Measurements from ENCODE around the gene TNFRSF19. TPM values are rescaled to one million over a fixed set of nuclear protein-coding genes. Genes with fewer than 3 reads are reported as not detected.

Gene TNFRSF19
- total RNA-seq, 2 experiments from 2014 or later = not detected

- Histone ChIP-seq H3K27ac (ENCODE audit: low read depth, low read length, poor library complexity, severe bottlenecking) (no peak overlapping the region), H3K9me3 (ENCODE audit: low read length) (no peaks in the 10 kb centered on the region), H2AFZ (ENCODE audit: low read length) (no peak overlapping the region), H3K4me3 (ENCODE audit: low read depth, low read length, poor library complexity, severe bottlenecking) (no peak overlapping the region), H3K4me1 (ENCODE audit: insufficient read depth, low read length, poor library complexity, severe bottlenecking) (no peaks in the 10 kb centered on the region), H3K36me3 (ENCODE audit: insufficient read depth, low read length) (no peaks in the 10 kb centered on the region), H4K20me1 (ENCODE audit: insufficient read depth, low read length) (no peaks in the 10 kb centered on the region), H3K4me2 (ENCODE audit: low read length) (no peak overlapping the region), H3K9me2 (ENCODE audit: insufficient read depth, low read length) (no peaks in the 10 kb centered on the region), H3K79me2 (ENCODE audit: insufficient read depth, low read depth, low read length) (no peaks in the 10 kb centered on the region)
- POLR2A ChIA-PET = no interaction called here
- TF ChIP-seq EZH2phosphoT487 (IDR thresholded peaks at IDR 0.05; ENCODE audit: borderline replicate concordance, low read depth, low read length) (no peak), CTCF (conservative IDR thresholded peaks at IDR 0.05; ENCODE audit: low read length) (no peak)
- intact Hi-C loops (cut with micrococcal nuclease; ENCODE audit: unreplicated experiment) = no loop called here
- no TSS peak for BruUV-seq (replicated peaks)
- CTCF ChIA-PET (ENCODE audit: unreplicated experiment) = no interaction called here
- DNase-seq (ENCODE audit: low spot score) = no peak
Observed at GRCh38 chr13:23639674-23640073, 69.5 kb downstream of the TNFRSF19 start.

DNA sequence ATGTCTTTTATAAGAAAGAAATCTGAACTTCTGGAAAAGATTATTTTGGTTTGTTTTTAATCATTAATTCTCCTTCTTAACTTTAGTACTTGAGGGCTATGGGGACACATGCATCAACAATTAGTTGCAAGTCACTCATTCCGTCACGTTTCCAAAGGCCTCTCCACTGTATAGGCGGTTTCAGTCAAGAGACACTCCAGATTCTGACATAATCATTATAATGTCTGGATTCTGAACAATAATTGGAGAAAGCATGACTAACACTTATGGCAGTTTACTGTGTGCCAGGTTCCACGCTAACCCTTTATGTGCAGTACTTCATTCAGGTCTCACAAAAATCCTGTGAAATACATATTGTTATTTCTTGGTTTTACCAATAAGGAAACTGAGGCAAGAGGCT, 71.9 kb downstream of the TNFRSF19 start:
- H3K27ac ChIP-seq (ENCODE audit: low read depth, low read length, poor library complexity, severe bottlenecking) = no peak overlapping the region
- TF ChIP-seq EZH2phosphoT487 (IDR thresholded peaks at IDR 0.05; ENCODE audit: borderline replicate concordance, low read depth, low read length) (no peak), CTCF (conservative IDR thresholded peaks at IDR 0.05; ENCODE audit: low read length) (no peak)
- no peak overlapping the region for H2AFZ ChIP-seq (ENCODE audit: low read length)
- CTCF ChIA-PET (ENCODE audit: unreplicated experiment) = no interaction called here
- POLR2A ChIA-PET = no interaction called here
- H3K36me3 ChIP-seq (ENCODE audit: insufficient read depth, low read length) = no peaks in the 10 kb centered on the region
- H3K4me3 ChIP-seq (ENCODE audit: low read depth, low read length, poor library complexity, severe bottlenecking) = no peak overlapping the region
- H3K9me2 ChIP-seq (ENCODE audit: insufficient read depth, low read length) = no peaks in the 10 kb centered on the region
- no peak for DNase-seq (ENCODE audit: low spot score)
- no peak overlapping the region for H3K4me2 ChIP-seq (ENCODE audit: low read length)
- no peaks in the 10 kb centered on the region for H4K20me1 ChIP-seq (ENCODE audit: insufficient read depth, low read length)
- intact Hi-C loops (cut with micrococcal nuclease; ENCODE audit: unreplicated experiment) = no loop called here
- H3K79me2 ChIP-seq (ENCODE audit: insufficient read depth, low read depth, low read length) = no peaks in the 10 kb centered on the region
- BruUV-seq (replicated peaks) = no TSS peak
- H3K4me1 ChIP-seq (ENCODE audit: insufficient read depth, low read length, poor library complexity, severe bottlenecking) = no peaks in the 10 kb centered on the region
- H3K9me3 ChIP-seq (ENCODE audit: low read length) = no peaks in the 10 kb centered on the region

DNA sequence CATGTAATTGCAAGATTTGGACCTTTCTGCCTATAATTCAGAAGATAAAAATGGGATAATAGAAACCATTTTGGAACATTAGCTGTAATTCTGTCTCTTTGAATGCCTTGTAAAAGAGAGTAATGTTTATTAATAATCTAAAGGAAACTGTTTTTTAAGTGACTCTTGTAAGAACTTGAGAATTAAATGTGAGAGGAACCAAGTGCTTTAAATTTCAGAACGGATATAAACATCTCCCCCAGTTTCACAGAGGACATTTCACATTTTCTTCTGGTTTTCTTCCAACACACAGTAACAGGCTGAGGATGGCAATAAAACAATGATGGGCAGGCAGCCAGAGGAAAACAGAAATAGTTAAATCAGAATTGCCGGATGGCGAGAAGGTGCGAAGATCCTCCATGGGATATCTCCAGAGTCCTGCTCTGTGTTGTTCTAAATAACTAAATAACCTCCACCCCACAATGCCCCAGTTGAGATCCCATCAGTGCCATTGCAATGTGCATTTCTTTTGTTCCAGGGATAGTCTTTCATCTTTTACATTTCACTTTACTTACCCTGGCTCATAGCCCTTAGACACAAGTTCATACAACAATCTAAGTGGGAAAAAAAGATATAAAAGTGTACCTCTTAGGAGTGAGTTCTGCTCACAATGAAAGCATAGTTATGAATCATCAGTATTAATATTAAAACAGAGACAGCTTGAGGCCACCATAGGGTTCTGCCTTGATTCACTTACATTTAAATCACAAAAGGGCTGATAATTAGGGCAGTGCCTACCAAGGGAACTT, 73.3 kb downstream of the TNFRSF19 start:
- Histone ChIP-seq H3K79me2 (ENCODE audit: insufficient read depth, low read depth, low read length) (no peaks in the 10 kb centered on the region), H3K27ac (ENCODE audit: low read depth, low read length, poor library complexity, severe bottlenecking) (no peak overlapping the region), H3K4me2 (ENCODE audit: low read length) (no peak overlapping the region), H3K9me3 (ENCODE audit: low read length) (no peaks in the 10 kb centered on the region), H3K9me2 (ENCODE audit: insufficient read depth, low read length) (no peaks in the 10 kb centered on the region), H3K4me1 (ENCODE audit: insufficient read depth, low read length, poor library complexity, severe bottlenecking) (no peaks in the 10 kb centered on the region), H3K36me3 (ENCODE audit: insufficient read depth, low read length) (no peaks in the 10 kb centered on the region), H4K20me1 (ENCODE audit: insufficient read depth, low read length) (no peaks in the 10 kb centered on the region), H3K4me3 (ENCODE audit: low read depth, low read length, poor library complexity, severe bottlenecking) (no peak overlapping the region), H2AFZ (ENCODE audit: low read length) (no peak overlapping the region)
- intact Hi-C loops (cut with micrococcal nuclease; ENCODE audit: unreplicated experiment) = no loop called here
- no TSS peak for BruUV-seq (replicated peaks)
- no peak for DNase-seq (ENCODE audit: low spot score)
- TF ChIP-seq EZH2phosphoT487 (IDR thresholded peaks at IDR 0.05; ENCODE audit: borderline replicate concordance, low read depth, low read length) (no peak), CTCF (conservative IDR thresholded peaks at IDR 0.05; ENCODE audit: low read length) (no peak)
- ChIA-PET CTCF (ENCODE audit: unreplicated experiment) (no interaction called here), POLR2A (interaction anchor here (1.0 kb wide), 1 partner anchor 12 kb away, joined by 3 read pairs; no protein-coding TSS in a partner anchor)

Data from OCI-LY7 (cell line).